ENCODE data around the gene INSR. TPM values are rescaled to one million over a fixed set of nuclear protein-coding genes. Genes with fewer than 3 reads are reported as not detected.

Gene INSR
- total RNA-seq, 2 experiments from 2014 or later: 0.42 to 1.1 TPM

DNA sequence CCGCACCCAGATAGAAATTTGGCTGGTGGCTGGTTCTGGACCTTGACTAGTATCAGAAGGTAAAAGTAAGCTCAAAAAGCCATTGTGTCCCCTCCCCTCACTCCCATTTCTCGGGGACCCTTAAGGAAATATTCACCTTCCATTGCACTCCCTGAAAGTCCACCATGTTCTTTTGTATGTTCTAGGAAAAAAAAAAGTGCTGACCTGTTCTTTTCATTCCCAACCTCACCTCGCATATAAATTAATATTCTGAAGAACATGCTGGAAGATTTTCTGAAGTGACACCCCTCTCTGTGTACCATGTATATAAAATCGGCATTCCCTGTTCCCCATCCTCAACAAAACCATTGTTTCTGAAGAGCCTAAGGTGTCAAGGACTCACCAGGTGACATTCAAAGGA lies 181.5 kb downstream of the INSR start:
- ChIA-PET CTCF (interaction anchor here (1.8 kb wide), 1 partner anchor 10 kb away, joined by 4 read pairs; no protein-coding TSS in a partner anchor), POLR2A (no interaction called here)
- peaks cover 3% of the 10 kb centered on the region for H3K27me3 Mint-ChIP-seq (ENCODE audit: low read depth)
- no peaks in the 10 kb centered on the region for H3K4me1 Mint-ChIP-seq (ENCODE audit: low read depth)
- no peak overlapping the region for H3K4me3 Mint-ChIP-seq
- H3K27ac Mint-ChIP-seq: no peak overlapping the region
- no peaks in the 10 kb centered on the region for H3K36me3 Mint-ChIP-seq (ENCODE audit: low read depth)
- H3K9me3 Mint-ChIP-seq (ENCODE audit: insufficient read depth): peaks cover 4% of the 10 kb centered on the region
- DNase-seq (no peak), ATAC-seq (no peak)

DNA sequence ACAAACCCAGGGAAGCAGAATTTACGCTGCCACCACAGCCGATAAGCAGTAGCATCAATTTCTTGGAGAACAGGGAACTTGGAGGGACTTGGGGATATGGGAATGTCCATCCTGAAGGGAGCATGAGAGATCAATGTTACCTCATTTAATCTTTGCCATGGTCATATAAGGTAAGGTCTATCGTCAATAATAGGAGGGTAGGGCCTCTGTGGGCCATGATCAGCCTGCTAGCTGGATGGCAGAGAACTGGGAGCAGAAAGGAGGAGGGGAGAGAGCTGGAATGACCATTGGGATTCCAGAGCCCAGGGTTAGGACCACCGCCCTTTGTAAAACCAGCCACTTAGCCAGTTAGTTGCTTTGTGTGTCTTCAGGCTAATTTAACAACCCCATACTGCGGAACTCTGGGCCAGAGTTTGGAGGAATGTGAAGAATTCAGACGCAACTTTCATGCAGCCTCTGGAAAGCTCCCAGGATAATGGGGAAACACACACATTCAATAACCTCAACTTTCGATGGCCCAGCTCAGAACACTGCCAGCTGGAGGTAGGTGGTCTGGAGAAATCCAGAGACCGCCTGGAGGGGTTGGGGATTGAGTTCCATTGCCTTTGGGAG lies 184.4 kb downstream of the INSR start:
- CTCF ChIA-PET: interaction anchor here (0.8 kb wide), 1 partner anchor 231 kb away, joined by 3 read pairs; no protein-coding TSS in a partner anchor

DNA sequence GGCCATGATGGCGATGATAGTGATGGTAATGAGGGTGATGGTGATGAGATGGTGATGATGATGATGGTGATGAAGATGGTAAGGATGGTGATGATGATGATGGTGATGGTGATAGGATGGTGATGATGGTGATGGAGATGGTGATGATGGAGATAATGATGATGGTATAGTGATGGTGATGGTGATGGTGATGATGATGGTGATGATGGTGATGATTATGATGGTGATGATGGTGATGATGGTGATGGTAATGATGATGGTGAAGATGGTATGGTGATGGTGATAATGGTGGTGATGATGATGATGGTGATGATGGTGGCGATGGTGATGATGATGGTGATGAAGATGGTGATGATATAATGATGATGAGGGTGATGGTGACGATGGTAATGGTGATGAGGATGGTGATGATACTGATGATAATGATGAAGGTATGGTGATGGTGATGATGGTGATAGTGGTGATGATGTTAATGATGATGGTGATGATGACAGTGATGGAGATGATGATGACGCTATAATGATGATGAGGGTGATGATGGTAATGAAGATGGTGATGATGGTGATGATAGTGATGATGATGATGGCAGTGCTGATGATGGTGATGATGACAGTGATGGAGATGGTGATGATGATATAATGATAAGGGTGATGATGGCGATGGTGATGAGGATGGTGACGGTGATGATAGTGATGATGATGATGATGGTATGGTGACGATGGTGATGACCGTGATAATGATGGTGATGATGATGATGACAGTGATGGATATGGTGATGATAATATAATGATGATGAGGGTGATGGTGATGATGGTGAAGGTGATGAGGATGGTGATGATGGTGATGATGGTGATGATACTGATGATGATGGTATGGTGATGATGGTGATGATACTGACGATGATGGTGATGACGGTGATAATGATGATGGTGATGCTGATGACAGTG lies 187.2 kb downstream of the INSR start:
- H3K27ac Mint-ChIP-seq: no peak overlapping the region
- ChIA-PET POLR2A (no interaction called here), CTCF (no interaction called here)
- no peak overlapping the region for H3K4me3 Mint-ChIP-seq
- no peak for ATAC-seq
- H3K9me3 Mint-ChIP-seq (ENCODE audit: insufficient read depth): no peaks in the 10 kb centered on the region
- peaks cover 4% of the 10 kb centered on the region for H3K4me1 Mint-ChIP-seq (ENCODE audit: low read depth)
- DNase-seq: no peak
- no peaks in the 10 kb centered on the region for H3K27me3 Mint-ChIP-seq (ENCODE audit: low read depth)
- H3K36me3 Mint-ChIP-seq (ENCODE audit: low read depth): no peaks in the 10 kb centered on the region

More for the DNA sequence above, 184.4 kb downstream of the INSR start:
- Mint-ChIP-seq H3K27me3 (ENCODE audit: low read depth) (peaks cover 3% of the 10 kb centered on the region), H3K4me3 (no peak overlapping the region), H3K4me1 (ENCODE audit: low read depth) (no peaks in the 10 kb centered on the region), H3K9me3 (ENCODE audit: insufficient read depth) (peaks cover 4% of the 10 kb centered on the region), H3K27ac (no peak overlapping the region), H3K36me3 (ENCODE audit: low read depth) (no peaks in the 10 kb centered on the region)
- POLR2A ChIA-PET: interaction anchor here (0.6 kb wide), 1 partner anchor 267 kb away, joined by 3 read pairs; no protein-coding TSS in a partner anchor
- DNase-seq (no peak), ATAC-seq (no peak)

DNA sequence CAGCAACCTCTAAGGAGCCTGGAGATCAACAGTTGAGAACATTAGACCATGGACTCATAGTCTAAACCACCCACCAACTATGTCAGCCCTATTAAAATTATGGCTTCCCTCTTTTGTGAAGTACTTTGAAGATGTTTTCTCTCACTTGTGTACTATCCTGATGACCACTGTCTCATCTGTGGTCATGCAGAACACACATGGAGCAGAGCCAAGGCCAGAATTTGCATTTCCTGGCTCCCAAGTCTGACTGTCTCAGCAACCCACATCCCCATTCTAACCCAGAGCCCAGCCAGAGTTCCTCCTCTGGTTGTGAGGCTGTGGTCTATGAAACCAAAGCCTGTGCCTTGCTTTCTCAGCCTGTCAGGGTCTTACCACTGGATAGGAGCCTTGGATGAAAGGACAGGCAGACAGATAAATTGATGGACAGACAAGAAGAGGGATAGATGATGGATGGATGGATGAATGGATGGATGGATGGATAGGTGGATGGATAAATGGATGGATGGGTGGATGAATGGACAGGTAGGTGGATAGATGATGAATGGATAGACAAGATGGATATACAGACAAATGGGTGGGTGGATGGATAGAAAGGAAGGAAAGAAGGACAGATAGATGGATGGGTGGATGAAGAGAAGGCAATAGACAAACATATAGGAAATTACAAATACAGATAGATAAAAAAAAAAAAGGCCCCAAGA lies 189.3 kb downstream of the INSR start:
- Mint-ChIP-seq H3K4me1 (ENCODE audit: low read depth) (peaks cover 11% of the 10 kb centered on the region), H3K36me3 (ENCODE audit: low read depth) (no peaks in the 10 kb centered on the region), H3K27ac (no peak overlapping the region), H3K9me3 (ENCODE audit: insufficient read depth) (no peaks in the 10 kb centered on the region), H3K4me3 (no peak overlapping the region), H3K27me3 (ENCODE audit: low read depth) (peaks cover 3% of the 10 kb centered on the region)
- ChIA-PET CTCF (no interaction called here), POLR2A (no interaction called here)
- DNase-seq (no peak), ATAC-seq (no peak)

DNA sequence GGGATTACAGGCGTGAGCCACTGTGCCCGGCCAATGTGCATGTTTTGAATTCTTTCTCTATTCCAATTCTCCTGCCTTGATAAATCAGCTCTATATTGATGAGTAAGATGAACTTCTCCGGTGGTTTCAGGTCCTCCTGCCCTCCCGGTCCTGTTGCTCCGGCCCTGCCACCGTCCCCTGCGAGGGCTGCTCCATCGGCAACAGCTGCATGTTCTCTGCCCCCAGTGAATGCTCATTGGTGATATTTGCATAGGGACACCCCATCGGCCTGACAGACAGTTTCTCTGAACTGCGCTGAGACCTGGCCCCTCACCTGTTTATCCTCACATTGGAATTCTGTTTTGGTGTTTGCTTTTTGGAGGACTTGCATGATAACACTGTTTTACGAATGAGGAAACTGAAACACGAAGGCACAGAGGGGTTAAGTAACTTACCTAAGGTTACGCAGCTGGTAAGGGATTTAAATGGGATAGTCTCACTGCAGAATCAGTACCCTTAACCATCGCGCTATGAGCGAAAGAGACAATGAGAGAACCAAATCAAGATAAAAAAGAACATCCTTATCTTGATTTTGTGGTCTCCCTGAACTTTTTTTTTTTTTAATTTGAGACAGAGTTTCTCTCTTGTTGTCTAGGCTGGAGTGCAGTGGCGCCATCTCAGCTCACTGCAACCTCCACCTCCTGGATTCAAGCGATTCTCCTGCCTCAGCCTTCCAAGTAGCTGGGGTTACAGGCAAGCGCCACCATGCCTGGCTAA lies 192.5 kb downstream of the INSR start:
- DNase-seq (no peak), ATAC-seq (no peak)
- H3K4me3 Mint-ChIP-seq: no peak overlapping the region
- no peak overlapping the region for H3K27ac Mint-ChIP-seq
- peaks cover 3% of the 10 kb centered on the region for H3K27me3 Mint-ChIP-seq (ENCODE audit: low read depth)
- CTCF ChIA-PET: interaction anchor here (0.6 to 2.0 kb wide), 20 partner anchors 11 to 793 kb away, joined by 3 to 19 read pairs (median 4); partner anchors contain the start of genes ARHGEF18 and MCOLN1
- POLR2A ChIA-PET: no interaction called here
- H3K9me3 Mint-ChIP-seq (ENCODE audit: insufficient read depth): peaks cover 13% of the 10 kb centered on the region
- H3K4me1 Mint-ChIP-seq (ENCODE audit: low read depth): peaks cover 28% of the 10 kb centered on the region
- peaks cover 5% of the 10 kb centered on the region for H3K36me3 Mint-ChIP-seq (ENCODE audit: low read depth)

DNA sequence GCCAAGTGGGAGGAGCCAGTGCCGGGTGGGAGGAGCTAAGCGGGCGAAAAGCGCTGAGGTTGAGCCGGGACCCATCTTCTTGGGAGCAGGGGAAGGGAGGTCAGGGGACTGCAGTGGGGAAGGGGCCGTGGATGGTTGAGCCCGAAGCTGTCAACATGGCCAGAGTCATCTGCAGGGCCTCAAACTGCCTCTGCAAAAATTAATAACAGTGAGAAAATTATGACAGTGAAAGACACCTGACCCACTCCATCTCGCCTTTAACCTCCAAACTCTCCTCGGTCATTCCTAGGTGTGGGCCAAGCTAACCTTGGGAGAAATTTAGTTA lies 194.7 kb downstream of the INSR start:
- DNase-seq: no peak
- peaks cover 3% of the 10 kb centered on the region for H3K27me3 Mint-ChIP-seq (ENCODE audit: low read depth)
- ATAC-seq: no peak
- H3K4me1 Mint-ChIP-seq (ENCODE audit: low read depth): peaks cover 28% of the 10 kb centered on the region
- H3K27ac Mint-ChIP-seq: peak overlapping the region; percentile 91
- peak overlapping the region; percentile 83 for H3K4me3 Mint-ChIP-seq
- ChIA-PET POLR2A (interaction anchor here (0.6 to 1.6 kb wide), 12 partner anchors 18 to 531 kb away, joined by 3 to 23 read pairs (median 3); partner anchors contain the start of gene ZNF557), CTCF (interaction anchor here (0.6 to 1.5 kb wide), 12 partner anchors 14 to 581 kb away, joined by 3 to 6 read pairs (median 4); partner anchors contain the start of genes ARHGEF18, TRAPPC5 and ZNF557)
- peaks cover 14% of the 10 kb centered on the region for H3K36me3 Mint-ChIP-seq (ENCODE audit: low read depth)
- H3K9me3 Mint-ChIP-seq (ENCODE audit: insufficient read depth): peaks cover 26% of the 10 kb centered on the region

DNA sequence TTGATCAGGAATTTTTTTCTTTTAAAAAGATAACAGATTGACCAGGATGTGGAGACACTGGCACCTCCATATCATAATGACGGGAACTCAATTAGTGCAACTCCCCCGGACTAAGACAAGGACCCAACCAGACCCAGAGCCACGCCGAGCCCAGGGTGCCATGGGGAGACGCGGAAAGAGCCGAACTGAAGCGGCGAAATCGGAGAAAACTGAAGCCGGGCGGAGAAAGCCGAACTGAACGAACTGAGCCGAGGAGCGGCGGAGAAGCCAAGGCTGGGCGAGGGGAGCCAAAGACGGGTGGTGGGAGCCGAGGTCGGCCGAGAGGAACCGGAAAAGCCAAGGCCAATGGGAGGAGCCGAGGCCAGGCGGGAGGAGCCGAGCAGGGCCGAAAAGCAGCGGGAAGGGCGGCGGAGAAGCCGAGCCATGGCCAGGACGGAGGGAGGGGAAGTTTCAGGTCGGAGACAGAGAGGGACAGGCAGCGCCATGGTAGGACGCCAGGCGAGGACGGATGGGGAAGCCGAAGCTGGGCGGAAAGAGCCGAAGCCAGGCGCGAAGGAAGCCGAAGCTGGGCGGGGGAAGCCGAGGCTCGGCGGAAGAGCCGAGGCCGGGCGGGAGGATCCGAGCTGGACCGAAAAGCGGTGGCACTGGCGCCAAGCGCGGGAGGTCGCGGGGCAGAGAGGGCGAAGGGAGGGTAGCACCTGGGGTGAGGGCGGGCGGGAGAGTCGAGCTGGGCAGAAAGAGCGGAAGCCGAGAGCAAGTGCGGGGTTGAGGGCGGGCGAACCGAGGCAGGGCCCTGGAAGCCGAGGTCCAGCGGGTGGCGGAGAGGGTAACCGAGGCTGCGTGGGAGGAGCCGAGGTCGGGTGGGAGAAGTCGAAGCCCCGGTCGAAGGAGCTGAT lies 195.3 kb downstream of the INSR start:
- CTCF ChIA-PET: interaction anchor here (0.6 to 1.5 kb wide), 13 partner anchors 14 to 582 kb away, joined by 3 to 6 read pairs (median 4); partner anchors contain the start of genes ARHGEF18, TRAPPC5 and ZNF557
- POLR2A ChIA-PET: interaction anchor here (0.6 to 1.6 kb wide), 12 partner anchors 17 to 532 kb away, joined by 3 to 23 read pairs (median 3); partner anchors contain the start of gene ZNF557
- peak; percentile 94 for ATAC-seq
- H3K4me3 Mint-ChIP-seq: peak overlapping the region; percentile 83
- H3K36me3 Mint-ChIP-seq (ENCODE audit: low read depth): peaks cover 15% of the 10 kb centered on the region
- H3K9me3 Mint-ChIP-seq (ENCODE audit: insufficient read depth): peaks cover 27% of the 10 kb centered on the region
- peak; percentile 91 for DNase-seq
- H3K4me1 Mint-ChIP-seq (ENCODE audit: low read depth): peaks cover 28% of the 10 kb centered on the region
- H3K27ac Mint-ChIP-seq: peak overlapping the region; percentile 91
- H3K27me3 Mint-ChIP-seq (ENCODE audit: low read depth): peaks cover 3% of the 10 kb centered on the region

DNA sequence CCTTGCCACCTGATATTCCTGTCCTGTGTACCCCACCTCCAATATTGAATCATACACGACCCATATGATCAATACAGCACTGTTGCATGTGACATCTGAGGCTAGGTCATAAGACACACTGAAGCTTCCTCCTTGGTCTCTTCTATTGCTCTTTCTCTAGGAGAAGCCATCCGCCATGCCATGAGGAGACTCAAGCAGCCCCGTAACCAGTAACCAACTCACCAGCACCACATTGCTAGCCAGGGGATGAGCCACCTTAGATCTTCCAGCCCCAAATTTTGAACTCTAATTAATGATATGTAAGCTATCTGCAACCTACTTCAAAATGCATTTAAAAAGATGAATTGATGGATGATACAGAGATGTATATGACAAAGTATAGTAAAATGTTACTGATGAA lies 196.1 kb downstream of the INSR start:
- peaks cover 15% of the 10 kb centered on the region for H3K36me3 Mint-ChIP-seq (ENCODE audit: low read depth)
- H3K4me1 Mint-ChIP-seq (ENCODE audit: low read depth): peaks cover 28% of the 10 kb centered on the region
- peak overlapping the region; percentile 91 for H3K27ac Mint-ChIP-seq
- H3K27me3 Mint-ChIP-seq (ENCODE audit: low read depth): peaks cover 3% of the 10 kb centered on the region
- ATAC-seq: no peak
- peak overlapping the region; percentile 83 for H3K4me3 Mint-ChIP-seq
- DNase-seq: no peak
- peaks cover 32% of the 10 kb centered on the region for H3K9me3 Mint-ChIP-seq (ENCODE audit: insufficient read depth)
- CTCF ChIA-PET: interaction anchor here (1.2 kb wide), 1 partner anchor 244 kb away, joined by 4 read pairs; no protein-coding TSS in a partner anchor
- POLR2A ChIA-PET: no interaction called here

DNA sequence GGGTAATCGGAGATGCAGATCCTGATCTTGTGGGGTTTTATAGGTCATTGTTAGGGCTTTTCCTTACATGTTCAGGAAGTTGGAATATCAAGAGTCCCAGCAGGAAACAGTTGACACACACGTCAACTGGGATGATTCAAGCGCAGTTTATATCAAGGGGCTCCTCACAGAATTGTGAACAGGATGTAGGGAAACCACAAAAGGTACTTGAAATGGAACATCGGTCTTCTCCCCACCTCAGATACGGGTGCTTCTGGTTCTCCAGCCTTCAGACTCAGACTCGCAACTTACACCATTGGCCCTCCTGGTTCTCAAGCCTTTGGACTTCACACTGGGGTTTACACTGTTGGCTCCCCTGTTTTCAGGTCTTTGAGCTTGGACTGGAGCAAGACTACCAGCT lies 205.2 kb downstream of the INSR start:
- H3K4me3 Mint-ChIP-seq: no peak overlapping the region
- peaks cover 41% of the 10 kb centered on the region for H3K9me3 Mint-ChIP-seq (ENCODE audit: insufficient read depth)
- peaks cover 9% of the 10 kb centered on the region for H3K4me1 Mint-ChIP-seq (ENCODE audit: low read depth)
- ChIA-PET POLR2A (no interaction called here), CTCF (interaction anchor here (1.2 kb wide), 1 partner anchor 125 kb away, joined by 3 read pairs; no protein-coding TSS in a partner anchor)
- DNase-seq (no peak), ATAC-seq (no peak)
- no peak overlapping the region for H3K27ac Mint-ChIP-seq
- H3K27me3 Mint-ChIP-seq (ENCODE audit: low read depth): no peaks in the 10 kb centered on the region
- peaks cover 44% of the 10 kb centered on the region for H3K36me3 Mint-ChIP-seq (ENCODE audit: low read depth)
